IgD-negative memory B cell (primary cell): ENCODE results near the gene VAPA. TPM values are rescaled to one million over a fixed set of nuclear protein-coding genes. Genes with fewer than 3 reads are reported as not detected.

Experiments used
- H3K27ac Mint-ChIP-seq, 3 donors: one replicate each; pipeline ENCODE4 v1.8.0; 2020 to 2022; ENCODE audit warnings: mild to moderate bottlenecking in 3 of 3, mixed read lengths in 3 of 3, moderate library complexity in 1 of 3
- H3K27me3 Mint-ChIP-seq: one replicate; pipeline ENCODE4 v1.8.0; 2021; ENCODE audit warnings: mixed read lengths
- H3K36me3 Mint-ChIP-seq: one replicate; pipeline ENCODE4 v1.8.0; 2020; ENCODE audit warnings: mild to moderate bottlenecking, mixed read lengths
- H3K4me1 Mint-ChIP-seq, 3 donors: one replicate each; pipeline ENCODE4 v1.8.0; 2020 to 2022; ENCODE audit warnings: mixed read lengths in 3 of 3, mild to moderate bottlenecking in 1 of 3
- H3K4me3 Mint-ChIP-seq, 4 donors: one replicate each; pipeline ENCODE4 v1.8.0; 2020 to 2022; ENCODE audit warnings: mild to moderate bottlenecking in 4 of 4, mixed read lengths in 4 of 4, moderate library complexity in 3 of 4
- H3K9me3 Mint-ChIP-seq, 3 donors: one replicate each; pipeline ENCODE4 v1.8.0; 2020 to 2021; ENCODE audit warnings: mixed read lengths in 3 of 3, mild to moderate bottlenecking in 1 of 3
- polyA plus RNA-seq: library from polyadenylated mRNA; unstranded; fragments of 300-500 nt; fragmentation: Illumina TruSeq; gene quantifications from one replicate; pipeline ENCODE4 v1.2.3, GENCODE V29; 2021

VAPA gene
- polyA plus RNA-seq, 1 donor from 2014 or later = 182 TPM

GRCh38 chr18:9930299-9930884 lies 16.6 kb downstream of the VAPA start:
- Mint-ChIP-seq H3K27me3 (no peaks in the 10 kb centered on the region), H3K36me3 (peaks cover 7% of the 10 kb centered on the region), H3K9me3 (no peaks in the 10 kb centered on the region), H3K27ac (no peak overlapping the region), H3K4me1 (peaks cover 23 to 54% (median 44%) of the 10 kb centered on the region in 3 donors), H3K4me3 (no peak overlapping the region)

GRCh38 chr18:9931146-9931545 lies 17.3 kb downstream of the VAPA start:
- Mint-ChIP-seq H3K27ac (no peak overlapping the region), H3K9me3 (no peaks in the 10 kb centered on the region), H3K4me3 (no peak overlapping the region), H3K4me1 (peaks cover 23 to 49% (median 40%) of the 10 kb centered on the region in 3 donors), H3K36me3 (peaks cover 7% of the 10 kb centered on the region), H3K27me3 (no peaks in the 10 kb centered on the region)

- Mint-ChIP-seq H3K9me3 (no peaks in the 10 kb centered on the region), H3K27ac (no peak overlapping the region), H3K4me1 (peaks cover 18 to 43% (median 35%) of the 10 kb centered on the region in 3 donors)
Observed at GRCh38 chr18:9931678-9932077, 17.9 kb downstream of the VAPA start.

GRCh38 chr18:9933865-9934264 lies 20.0 kb downstream of the VAPA start:
- H3K27me3 Mint-ChIP-seq = no peaks in the 10 kb centered on the region
- no peak overlapping the region for H3K4me3 Mint-ChIP-seq

More at GRCh38 chr18:9931678-9932077, 17.9 kb downstream of the VAPA start:
- no peak overlapping the region for H3K4me3 Mint-ChIP-seq
- H3K36me3 Mint-ChIP-seq = peaks cover 7% of the 10 kb centered on the region
- H3K27me3 Mint-ChIP-seq = no peaks in the 10 kb centered on the region

GRCh38 chr18:9934274-9934673 lies 20.5 kb downstream of the VAPA start:
- H3K27me3 Mint-ChIP-seq = no peaks in the 10 kb centered on the region
- H3K4me3 Mint-ChIP-seq = no peak overlapping the region
- no peaks in the 10 kb centered on the region for H3K9me3 Mint-ChIP-seq
- peaks cover under 1 to 19% (median 12%) of the 10 kb centered on the region in 3 donors for H3K4me1 Mint-ChIP-seq
- H3K36me3 Mint-ChIP-seq = peaks cover 7% of the 10 kb centered on the region
- H3K27ac Mint-ChIP-seq = no peak overlapping the region

More at GRCh38 chr18:9933865-9934264, 20.0 kb downstream of the VAPA start:
- Mint-ChIP-seq H3K4me1 (peaks cover 5 to 23% (median 15%) of the 10 kb centered on the region in 3 donors), H3K27ac (no peak overlapping the region), H3K9me3 (no peaks in the 10 kb centered on the region), H3K36me3 (peaks cover 7% of the 10 kb centered on the region)

GRCh38 chr18:9941103-9941502 lies 27.3 kb downstream of the VAPA start:
- H3K27ac Mint-ChIP-seq = no peak overlapping the region
- peaks cover 1% of the 10 kb centered on the region for H3K36me3 Mint-ChIP-seq
- H3K4me3 Mint-ChIP-seq = no peak overlapping the region

GRCh38 chr18:9941660-9942059 lies 27.8 kb downstream of the VAPA start:
- Mint-ChIP-seq H3K4me1 (peaks cover 0 to 2% (median 0%) of the 10 kb centered on the region in 3 donors), H3K27me3 (no peaks in the 10 kb centered on the region), H3K4me3 (no peak overlapping the region), H3K27ac (no peak overlapping the region), H3K9me3 (no peaks in the 10 kb centered on the region), H3K36me3 (peaks cover 4% of the 10 kb centered on the region)

More at GRCh38 chr18:9941103-9941502, 27.3 kb downstream of the VAPA start:
- H3K4me1 Mint-ChIP-seq = peaks cover 0 to 2% (median 0%) of the 10 kb centered on the region in 3 donors
- no peaks in the 10 kb centered on the region for H3K9me3 Mint-ChIP-seq
- no peaks in the 10 kb centered on the region for H3K27me3 Mint-ChIP-seq

GRCh38 chr18:9943311-9943710 lies 29.5 kb downstream of the VAPA start:
- Mint-ChIP-seq H3K4me1 (peaks cover 0 to 2% (median 0%) of the 10 kb centered on the region in 3 donors), H3K4me3 (no peak overlapping the region), H3K36me3 (peaks cover 4% of the 10 kb centered on the region), H3K27me3 (no peaks in the 10 kb centered on the region), H3K27ac (no peak overlapping the region), H3K9me3 (no peaks in the 10 kb centered on the region)

GRCh38 chr18:9944805-9945204 lies 31.0 kb downstream of the VAPA start:
- no peaks in the 10 kb centered on the region for H3K27me3 Mint-ChIP-seq
- H3K9me3 Mint-ChIP-seq = no peaks in the 10 kb centered on the region

GRCh38 chr18:9946831-9947230 lies 33.0 kb downstream of the VAPA start:
- Mint-ChIP-seq H3K4me1 (no peaks in the 10 kb centered on the region), H3K27ac (no peak overlapping the region), H3K4me3 (no peak overlapping the region), H3K27me3 (no peaks in the 10 kb centered on the region), H3K9me3 (no peaks in the 10 kb centered on the region), H3K36me3 (peaks cover 3% of the 10 kb centered on the region)

More at GRCh38 chr18:9944805-9945204, 31.0 kb downstream of the VAPA start:
- Mint-ChIP-seq H3K27ac (no peak overlapping the region), H3K4me3 (no peak overlapping the region), H3K36me3 (peaks cover 4% of the 10 kb centered on the region), H3K4me1 (peaks cover 0 to 2% (median 0%) of the 10 kb centered on the region in 3 donors)

- Mint-ChIP-seq H3K4me3 (no peak overlapping the region), H3K27me3 (no peaks in the 10 kb centered on the region), H3K36me3 (peaks cover 6% of the 10 kb centered on the region), H3K9me3 (no peaks in the 10 kb centered on the region), H3K27ac (no peak overlapping the region), H3K4me1 (peaks cover 0 to 2% (median 0%) of the 10 kb centered on the region in 3 donors)
Observed at GRCh38 chr18:9947248-9947647, 33.4 kb downstream of the VAPA start.

- H3K36me3 Mint-ChIP-seq = peaks cover 6% of the 10 kb centered on the region
- H3K4me1 Mint-ChIP-seq = peaks cover 0 to 2% (median 0%) of the 10 kb centered on the region in 3 donors
Observed at GRCh38 chr18:9949315-9949714, 35.5 kb downstream of the VAPA start.

GRCh38 chr18:9949861-9950260 lies 36.0 kb downstream of the VAPA start:
- no peak overlapping the region for H3K27ac Mint-ChIP-seq
- H3K9me3 Mint-ChIP-seq = no peaks in the 10 kb centered on the region
- H3K4me3 Mint-ChIP-seq = no peak overlapping the region
- H3K36me3 Mint-ChIP-seq = peaks cover 6% of the 10 kb centered on the region
- peaks cover 0 to 2% (median 0%) of the 10 kb centered on the region in 3 donors for H3K4me1 Mint-ChIP-seq
- H3K27me3 Mint-ChIP-seq = no peaks in the 10 kb centered on the region

More at GRCh38 chr18:9949315-9949714, 35.5 kb downstream of the VAPA start:
- H3K27ac Mint-ChIP-seq = no peak overlapping the region
- no peak overlapping the region for H3K4me3 Mint-ChIP-seq
- H3K27me3 Mint-ChIP-seq = no peaks in the 10 kb centered on the region
- H3K9me3 Mint-ChIP-seq = no peaks in the 10 kb centered on the region

- Mint-ChIP-seq H3K36me3 (peaks cover 6% of the 10 kb centered on the region), H3K27ac (no peak overlapping the region), H3K9me3 (no peaks in the 10 kb centered on the region), H3K27me3 (no peaks in the 10 kb centered on the region), H3K4me3 (no peak overlapping the region), H3K4me1 (peaks cover 0 to 2% (median 0%) of the 10 kb centered on the region in 3 donors)
Observed at GRCh38 chr18:9950289-9951016, 36.6 kb downstream of the VAPA start.

GRCh38 chr18:9951022-9951859 lies 37.4 kb downstream of the VAPA start:
- Mint-ChIP-seq H3K36me3 (peaks cover 5% of the 10 kb centered on the region), H3K4me3 (no peak overlapping the region), H3K9me3 (no peaks in the 10 kb centered on the region), H3K27ac (no peak overlapping the region), H3K27me3 (no peaks in the 10 kb centered on the region), H3K4me1 (peaks cover 0 to 2% (median 0%) of the 10 kb centered on the region in 3 donors)
